HG03066 (cell line): ENCODE measurements around the gene AZU1.
"Not testable (repeated sequence)": the region's sequence is repeated elsewhere in the genome, so short reads cannot be mapped to it uniquely, and the experiment has no call there.

Source experiments
- ATAC-seq: cut with Tn5 transposase; IDR thresholded peaks from one replicate; pipeline ENCODE4 v1.9.1; 2021; ENCODE audit warnings: low read depth; ENCODE audit not compliant: unreplicated experiment

AZU1 gene

DNA sequence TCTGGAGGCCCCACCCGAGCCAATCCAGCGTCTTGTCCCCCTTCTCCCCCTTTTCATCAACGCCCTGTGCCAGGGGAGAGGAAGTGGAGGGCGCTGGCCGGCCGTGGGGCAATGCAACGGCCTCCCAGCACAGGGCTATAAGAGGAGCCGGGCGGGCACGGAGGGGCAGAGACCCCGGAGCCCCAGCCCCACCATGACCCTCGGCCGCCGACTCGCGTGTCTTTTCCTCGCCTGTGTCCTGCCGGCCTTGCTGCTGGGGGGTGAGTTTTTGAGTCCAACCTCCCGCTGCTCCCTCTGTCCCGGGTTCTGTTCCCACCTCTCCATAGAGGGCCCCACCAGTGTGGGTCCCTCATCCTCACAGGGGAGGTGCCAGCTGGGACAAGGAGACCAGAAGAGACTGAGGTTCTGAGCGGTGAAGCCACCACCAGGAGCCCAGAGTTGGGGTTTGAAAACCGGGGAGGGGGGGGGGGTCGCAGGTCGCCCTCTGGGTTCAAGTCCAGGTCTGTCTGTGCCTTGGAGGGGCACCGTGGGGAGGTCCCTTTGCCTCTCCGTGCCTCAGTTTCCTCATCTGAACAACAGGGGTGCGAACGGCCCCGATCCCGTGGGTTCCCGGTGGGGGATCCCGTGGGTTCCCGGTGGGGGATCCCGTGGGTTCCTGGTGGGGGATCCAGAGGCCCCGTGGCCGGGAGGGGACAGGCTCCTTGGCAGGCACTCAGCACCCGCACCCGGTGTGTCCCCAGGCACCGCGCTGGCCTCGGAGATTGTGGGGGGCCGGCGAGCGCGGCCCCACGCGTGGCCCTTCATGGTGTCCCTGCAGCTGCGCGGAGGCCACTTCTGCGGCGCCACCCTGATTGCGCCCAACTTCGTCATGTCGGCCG, 24.7 kb downstream of the AZU1 start, which contains the start of gene ELANE:
ELANE (plus strand) TSS at position 168 of the 878 bp plus-strand sequence; CDS start at position 194, 26 bp downstream.
- no peak for ATAC-seq

DNA sequence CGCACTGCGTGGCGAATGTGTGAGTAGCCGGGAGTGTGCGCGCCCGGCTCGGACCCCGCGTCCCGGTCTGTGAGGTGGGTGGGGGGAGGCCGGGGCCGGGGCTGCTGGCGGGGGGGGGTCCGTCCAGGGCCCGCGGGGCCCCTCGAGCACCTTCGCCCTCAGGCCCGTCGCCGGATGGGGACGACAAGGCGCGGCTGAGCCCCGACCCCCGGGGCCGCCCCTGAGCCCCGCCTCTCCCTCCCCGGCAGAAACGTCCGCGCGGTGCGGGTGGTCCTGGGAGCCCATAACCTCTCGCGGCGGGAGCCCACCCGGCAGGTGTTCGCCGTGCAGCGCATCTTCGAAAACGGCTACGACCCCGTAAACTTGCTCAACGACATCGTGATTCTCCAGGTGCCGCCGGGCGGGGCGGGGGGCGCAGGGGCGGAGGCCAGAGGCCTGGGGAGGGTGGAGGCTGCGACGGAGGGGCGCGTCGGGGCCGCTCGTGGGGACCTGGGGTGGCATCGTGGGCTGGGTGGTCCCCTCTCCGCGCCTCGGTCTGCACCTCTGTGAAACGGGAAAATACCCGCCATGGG, 25.5 kb downstream of the AZU1 start:
- ATAC-seq: no peak

DNA sequence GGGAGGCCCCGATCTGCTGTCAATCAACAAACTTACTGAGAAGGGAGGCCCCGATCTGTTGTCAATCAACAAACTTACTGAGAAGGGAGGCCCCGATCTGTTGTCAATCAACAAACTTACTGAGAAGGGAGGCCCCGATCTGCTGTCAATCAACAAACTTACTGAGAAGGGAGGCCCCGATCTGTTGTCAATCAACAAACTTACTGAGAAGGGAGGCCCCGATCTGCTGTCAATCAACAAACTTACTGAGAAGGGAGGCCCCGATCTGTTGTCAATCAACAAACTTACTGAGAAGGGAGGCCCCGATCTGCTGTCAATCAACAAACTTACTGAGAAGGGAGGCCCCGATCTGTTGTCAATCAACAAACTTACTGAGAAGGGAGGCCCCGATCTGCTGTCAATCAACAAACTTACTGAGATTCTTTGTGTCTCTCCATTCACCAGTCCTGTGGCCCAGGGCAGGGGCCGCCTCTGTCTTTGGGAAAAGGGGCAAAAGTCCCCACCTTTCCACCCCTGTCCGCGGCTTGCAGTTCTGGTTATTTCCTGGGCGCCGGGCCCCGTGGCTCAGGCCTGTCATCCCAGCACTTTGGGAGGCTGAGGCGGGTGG, 26.1 kb downstream of the AZU1 start:
- ATAC-seq: not testable (repeated sequence)

DNA sequence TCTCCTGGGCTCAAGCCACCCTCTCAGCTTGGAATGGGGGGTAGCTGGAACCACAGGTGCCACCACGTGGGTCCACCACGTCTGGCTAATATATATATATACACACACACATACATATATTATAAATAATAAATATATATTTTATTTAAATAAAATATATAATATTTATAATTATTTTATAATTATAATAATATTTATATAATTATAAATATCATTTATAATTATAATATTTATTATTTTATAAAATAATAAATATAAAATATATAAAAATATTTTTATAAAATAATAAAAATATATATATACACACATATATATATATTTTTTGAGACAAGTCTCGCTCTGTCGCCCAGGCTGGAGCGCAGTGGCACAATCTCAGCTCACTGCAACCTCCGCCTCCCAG, 26.9 kb downstream of the AZU1 start:
- no peak for ATAC-seq

DNA sequence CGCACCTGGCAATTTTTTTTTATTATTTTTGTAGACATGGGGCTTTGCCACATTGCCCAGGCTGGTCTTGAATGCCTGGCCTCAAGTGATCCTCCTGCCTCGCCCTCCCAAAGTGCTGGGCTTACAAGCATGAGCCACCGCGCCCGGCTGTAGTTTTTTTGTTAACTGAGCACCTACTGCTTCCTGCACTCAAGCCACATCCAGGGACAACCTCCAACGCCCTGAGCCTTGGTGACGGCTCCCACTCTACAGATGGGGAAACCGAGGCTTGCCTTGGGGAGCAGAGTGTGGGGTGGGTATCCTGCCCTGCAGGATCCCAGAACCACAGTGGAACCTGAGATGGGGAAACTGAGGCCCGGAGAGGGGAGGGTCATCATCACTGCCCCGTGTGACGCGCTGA, 27.5 kb downstream of the AZU1 start:
- ATAC-seq: no peak

DNA sequence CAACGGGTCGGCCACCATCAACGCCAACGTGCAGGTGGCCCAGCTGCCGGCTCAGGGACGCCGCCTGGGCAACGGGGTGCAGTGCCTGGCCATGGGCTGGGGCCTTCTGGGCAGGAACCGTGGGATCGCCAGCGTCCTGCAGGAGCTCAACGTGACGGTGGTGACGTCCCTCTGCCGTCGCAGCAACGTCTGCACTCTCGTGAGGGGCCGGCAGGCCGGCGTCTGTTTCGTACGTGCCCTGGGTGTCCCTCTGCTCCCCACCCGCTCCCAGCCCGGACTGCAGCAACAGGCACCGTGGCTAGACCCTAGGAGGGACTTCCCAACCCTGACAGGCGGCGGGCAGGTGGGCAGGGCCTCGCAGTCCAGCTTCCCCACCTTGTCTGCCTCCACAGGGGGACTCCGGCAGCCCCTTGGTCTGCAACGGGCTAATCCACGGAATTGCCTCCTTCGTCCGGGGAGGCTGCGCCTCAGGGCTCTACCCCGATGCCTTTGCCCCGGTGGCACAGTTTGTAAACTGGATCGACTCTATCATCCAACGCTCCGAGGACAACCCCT, 28.0 kb downstream of the AZU1 start:
- ATAC-seq: no peak

DNA sequence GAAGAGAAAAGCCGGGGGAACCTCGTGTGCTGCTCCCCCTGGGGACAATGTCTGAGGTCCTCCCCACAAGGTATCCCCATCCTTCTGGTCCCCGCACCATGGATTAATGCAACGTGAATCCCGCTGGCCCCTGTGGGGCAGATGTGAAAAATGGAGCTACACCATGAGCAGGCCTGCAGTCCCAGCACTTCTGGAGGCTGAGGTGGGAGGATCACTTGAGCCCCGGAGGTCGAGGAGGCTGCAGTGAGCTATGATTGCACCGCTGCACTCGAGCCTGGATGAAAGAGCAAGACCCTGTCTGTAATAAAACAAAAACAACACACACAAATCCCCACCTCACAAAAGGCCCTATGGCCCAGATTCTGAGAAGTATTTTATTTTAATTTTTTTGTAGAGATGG, 30.6 kb downstream of the AZU1 start:
- ATAC-seq: no peak

DNA sequence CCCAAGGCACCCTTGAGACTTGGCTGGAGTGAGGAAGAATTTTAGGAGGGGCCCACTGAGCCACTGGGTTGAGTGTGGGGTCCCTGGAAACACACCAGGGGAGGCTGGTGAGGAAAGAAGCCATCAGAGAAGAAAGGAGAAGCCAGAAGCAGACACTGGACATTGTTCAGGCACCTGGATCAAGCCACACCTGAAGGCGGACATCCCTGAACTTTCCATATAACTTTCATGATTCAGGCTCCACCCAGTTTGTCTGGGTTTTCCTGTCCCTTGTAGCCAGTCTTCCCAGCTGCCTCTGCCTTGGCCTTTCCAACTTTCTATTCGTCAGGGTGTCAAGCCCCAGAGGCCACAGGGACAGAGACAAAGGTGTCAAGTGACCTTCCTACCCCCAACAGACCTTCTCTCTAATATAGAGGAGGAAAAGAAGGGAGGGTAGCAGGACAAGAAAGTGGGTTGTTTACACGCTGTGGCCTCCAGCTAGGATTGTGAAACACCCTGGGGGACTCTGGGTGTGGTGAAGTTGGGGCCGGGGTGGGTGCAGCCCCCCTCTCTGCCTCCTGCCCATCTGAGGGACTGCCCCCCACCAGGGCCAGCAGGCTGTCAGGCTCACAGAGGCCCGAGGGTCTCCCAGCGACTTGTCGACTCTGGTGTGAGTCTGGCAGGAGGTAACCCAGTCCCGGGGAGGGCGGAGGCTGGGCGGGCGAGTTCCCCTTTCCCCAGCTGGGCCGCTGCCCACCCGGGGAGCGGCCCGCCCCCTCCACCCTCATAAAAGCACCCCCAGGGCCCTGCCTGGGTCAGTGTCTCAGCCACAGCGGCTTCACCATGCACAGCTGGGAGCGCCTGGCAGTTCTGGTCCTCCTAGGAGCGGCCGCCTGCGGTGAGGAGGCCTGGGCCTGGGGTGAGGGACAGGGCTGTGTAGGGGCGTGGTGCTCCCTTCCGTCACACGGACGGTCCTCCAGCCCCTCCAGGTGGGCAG, 31.5 kb downstream of the AZU1 start, which contains the start of gene CFD:
CFD (plus strand) TSS at position 797 of the 976 bp plus-strand sequence; CDS start at position 823, 26 bp downstream.
- ATAC-seq: no peak

DNA sequence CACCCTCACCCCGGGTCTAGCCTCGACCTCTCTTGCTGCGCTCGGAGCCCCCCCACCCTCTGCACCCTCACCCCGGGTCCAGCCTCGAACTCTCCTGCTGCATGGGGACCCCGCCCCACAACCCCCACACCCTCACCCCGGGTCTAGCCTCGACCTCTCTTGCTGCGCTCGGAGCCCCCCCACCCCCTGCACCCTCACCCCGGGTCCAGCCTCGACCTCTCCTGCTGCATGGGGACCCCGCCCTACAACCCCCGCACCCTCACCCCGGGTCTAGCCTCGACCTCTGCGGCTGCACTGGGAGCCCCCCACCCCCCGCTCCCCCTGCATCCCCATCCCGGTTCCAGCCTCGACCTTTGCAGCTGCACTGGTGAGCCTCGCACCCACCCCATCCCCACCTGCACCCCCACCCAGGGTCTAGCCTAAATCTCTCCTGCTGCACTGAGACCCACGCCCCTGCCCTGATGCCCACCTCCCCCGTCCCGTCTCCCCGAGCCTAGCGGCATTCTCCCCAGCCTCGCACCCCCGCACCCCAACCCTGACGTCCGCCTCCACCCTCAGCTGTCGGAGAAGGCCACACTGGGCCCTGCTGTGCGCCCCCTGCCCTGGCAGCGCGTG, 33.6 kb downstream of the AZU1 start:
- ATAC-seq: no peak

DNA sequence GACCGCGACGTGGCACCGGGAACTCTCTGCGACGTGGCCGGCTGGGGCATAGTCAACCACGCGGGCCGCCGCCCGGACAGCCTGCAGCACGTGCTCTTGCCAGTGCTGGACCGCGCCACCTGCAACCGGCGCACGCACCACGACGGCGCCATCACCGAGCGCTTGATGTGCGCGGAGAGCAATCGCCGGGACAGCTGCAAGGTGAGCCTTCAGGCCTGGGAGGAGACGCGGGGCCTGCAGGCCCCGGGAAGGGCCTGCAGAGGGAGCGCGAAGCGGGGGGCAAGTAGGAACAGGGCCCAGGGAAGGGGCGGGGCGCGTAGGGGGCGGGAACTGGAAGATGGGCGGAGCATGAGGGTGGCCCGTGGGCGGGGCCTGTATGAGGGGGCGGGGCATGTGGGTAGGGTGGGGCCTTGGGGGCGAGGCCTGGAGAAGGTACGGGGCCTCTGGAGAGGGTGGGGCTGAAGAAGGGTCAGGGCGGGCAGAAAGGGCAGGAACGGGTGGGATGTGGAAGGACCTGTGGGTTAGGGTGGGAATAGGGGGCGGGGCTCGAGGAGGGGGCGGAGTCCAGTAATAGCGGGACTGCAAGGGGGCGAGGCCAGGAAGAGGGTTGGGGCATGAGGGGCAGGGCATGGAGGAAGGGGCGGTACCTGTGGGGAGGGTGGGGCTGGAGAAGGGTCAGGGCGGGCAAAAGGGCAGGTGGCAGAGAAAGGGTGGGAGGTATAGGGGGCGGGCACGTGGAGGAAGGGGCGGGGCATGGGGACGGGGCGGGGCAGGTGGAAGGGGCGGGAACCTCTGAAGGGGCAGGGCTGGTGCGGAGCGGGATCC, 34.3 kb downstream of the AZU1 start:
- ATAC-seq: no peak

DNA sequence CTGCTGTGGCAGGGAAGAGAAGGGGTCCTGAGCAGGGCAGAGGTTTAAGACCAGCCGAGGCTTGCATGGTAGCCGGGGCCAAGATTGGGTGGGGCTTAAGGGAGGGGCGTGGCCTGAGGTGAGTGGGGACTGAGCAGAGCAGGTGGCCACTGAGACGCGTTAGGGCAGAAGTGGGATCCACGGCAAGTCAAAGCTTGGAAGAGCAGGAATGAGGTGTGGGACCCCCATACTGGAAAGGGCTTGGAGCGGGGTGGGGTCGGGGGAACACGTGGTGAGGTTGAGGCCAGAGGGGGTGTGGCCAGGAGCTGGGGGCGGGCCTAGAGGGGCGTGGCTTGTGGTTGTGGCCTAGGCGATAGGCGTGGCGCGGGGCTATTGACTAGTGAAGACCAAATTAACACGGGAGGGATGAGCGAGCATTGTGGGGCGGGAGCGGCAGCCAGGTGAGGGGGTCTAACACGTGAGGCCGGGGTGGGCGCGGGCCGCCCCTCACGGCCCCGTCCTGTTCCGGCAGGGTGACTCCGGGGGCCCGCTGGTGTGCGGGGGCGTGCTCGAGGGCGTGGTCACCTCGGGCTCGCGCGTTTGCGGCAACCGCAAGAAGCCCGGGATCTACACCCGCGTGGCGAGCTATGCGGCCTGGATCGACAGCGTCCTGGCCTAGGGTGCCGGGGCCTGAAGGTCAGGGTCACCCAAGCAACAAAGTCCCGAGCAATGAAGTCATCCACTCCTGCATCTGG, 35.1 kb downstream of the AZU1 start:
- ATAC-seq: no peak

DNA sequence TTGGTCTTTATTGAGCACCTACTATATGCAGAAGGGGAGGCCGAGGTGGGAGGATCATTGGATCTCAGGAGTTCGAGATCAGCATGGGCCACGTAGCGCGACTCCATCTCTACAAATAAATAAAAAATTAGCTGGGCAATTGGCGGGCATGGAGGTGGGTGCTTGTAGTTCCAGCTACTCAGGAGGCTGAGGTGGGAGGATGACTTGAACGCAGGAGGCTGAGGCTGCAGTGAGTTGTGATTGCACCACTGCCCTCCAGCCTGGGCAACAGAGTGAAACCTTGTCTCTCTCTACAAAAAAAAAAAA, 35.6 kb downstream of the AZU1 start:
- no peak for ATAC-seq

DNA sequence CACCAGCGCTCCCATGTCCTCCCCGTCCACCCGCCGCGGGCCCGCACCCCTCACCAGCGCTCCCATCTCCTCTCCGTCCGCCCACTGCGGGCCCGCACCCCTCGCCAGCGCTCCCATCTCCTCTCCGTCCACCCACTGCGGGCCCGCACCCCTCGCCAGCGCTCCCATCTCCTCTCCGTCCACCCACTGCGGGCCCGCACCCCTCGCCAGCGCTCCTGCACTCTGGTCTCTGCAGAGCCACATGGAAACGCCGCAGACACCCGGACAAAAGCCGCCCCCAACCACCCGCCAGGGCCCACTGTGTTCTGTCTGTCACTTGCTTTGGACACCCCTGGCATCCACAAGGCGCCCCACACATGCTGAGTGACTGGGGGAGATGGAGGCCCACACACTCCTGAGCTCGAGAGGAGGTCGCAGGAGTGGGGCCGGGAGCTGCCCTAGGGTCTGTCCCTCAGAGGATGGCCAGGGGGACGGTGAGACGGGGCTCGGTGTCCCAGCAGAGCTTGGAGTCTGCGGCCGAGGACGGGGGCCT, 39.2 kb downstream of the AZU1 start:
- no peak for ATAC-seq

DNA sequence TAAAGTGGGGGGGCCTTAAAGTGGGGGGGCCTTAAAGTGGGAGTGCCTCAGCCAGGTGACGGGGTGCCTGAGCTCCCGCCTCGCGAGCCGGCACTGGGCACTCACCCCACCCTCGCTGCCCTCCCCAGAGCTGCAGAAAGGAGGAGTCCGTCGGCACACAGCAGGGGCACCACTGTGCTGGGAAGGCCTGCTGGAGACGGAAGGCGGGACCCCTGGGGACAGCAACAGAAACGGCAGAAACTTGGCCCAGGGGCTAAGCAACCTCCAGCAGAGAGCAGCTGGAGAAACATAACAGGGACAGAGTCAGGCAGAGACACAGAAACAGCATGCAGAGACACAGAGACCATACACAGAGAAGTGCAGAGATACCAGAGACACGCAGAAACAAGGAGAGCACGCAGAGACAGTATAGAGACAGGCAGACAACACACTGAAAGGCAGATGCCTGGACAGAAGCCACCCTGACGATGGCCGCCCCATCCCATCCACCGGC, 39.7 kb downstream of the AZU1 start:
- no peak for ATAC-seq

DNA sequence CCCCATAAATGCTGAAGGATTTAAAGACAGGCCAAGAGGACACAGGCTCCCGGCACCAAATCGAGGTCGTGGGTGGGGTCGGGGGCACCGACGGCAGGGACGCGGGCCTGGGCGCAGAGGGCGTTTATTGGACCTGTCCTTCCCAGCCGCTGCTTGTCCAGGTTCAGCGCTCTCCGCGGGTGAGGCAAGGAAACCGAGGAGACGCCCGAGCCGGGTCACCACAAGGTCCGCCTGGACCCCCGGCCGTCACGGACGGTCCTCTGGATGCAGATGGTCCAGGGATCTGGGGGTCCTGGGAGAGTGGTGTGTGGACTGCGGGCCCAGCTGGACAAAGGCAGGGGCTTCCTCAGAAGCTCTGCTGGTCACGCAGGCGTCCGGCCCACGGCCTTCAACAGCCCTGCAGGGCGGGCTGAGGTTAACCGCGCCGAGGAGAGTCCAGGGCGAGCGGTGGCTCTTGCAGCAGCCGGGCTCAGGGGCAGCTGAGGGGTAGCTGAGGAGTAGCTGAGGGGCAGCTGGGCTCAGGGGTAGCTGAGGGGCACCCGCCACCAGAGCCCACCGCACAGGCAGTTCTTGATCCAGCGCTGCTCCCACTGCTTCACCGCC, 40.3 kb downstream of the AZU1 start:
- ATAC-seq: no peak

DNA sequence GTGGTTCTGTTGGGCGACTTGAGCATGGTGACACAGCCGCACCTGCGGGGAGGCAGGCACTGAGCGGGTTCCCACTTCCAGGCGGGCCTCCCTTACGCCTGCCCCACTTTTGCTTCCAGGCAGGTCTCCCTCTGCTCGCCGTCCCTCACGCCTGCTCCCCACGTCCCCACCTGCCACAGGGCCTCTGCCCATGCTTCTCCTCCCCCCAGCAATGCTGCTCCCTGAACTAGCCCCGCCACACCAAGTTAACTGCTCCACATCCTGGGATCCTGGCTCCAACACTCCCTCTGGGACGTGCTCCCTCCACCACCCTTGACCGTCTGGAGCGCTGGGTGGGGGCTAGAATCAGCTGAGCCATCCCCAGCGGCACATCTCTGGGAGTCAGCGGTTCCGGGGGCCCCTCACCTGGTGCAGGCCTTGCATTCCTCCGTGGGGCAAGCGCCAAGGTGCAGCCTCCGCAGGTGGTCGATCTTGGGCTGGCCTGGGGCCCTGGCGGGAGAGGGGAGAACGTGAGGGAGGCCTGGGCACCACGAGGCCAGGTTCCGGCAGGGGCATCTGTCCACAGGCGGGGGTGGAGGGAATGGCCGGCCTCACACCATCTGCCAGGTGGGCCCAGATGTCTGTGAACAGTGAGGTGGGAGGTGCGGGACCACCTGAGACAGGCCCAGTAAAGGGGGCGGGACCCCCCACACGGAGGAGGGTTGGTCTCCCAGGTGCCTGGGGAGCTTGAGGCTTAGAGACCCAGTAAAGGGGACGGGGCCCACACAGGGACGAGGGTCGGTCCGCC, 41.0 kb downstream of the AZU1 start:
- ATAC-seq: no peak
